Measurements from ENCODE around the gene FMNL2.

FMNL2 gene

GRCh38 chr2:152477347-152478092 is 142.5 kb downstream of the FMNL2 start:
- no peaks in the 10 kb centered on the region for H3K9me2 ChIP-seq (replicated peaks; ENCODE audit: insufficient read depth, low read length)
- H3K4me1 ChIP-seq (ENCODE audit: low read length), result no peaks in the 10 kb centered on the region
- no peaks in the 10 kb centered on the region for H3F3A ChIP-seq (ENCODE audit: insufficient read depth, low read length)
- H3K4me3 ChIP-seq (ENCODE audit: low read length), result no peak overlapping the region
- TF ChIP-seq EZH2 (optimal IDR thresholded peaks at IDR 0.05; ENCODE audit: low read depth, low read length) (no peak), CTCF (IDR thresholded peaks at IDR 0.05; ENCODE audit: low read length) (no peak), EZH2phosphoT487 (IDR thresholded peaks at IDR 0.05; ENCODE audit: low read length) (no peak)
- no peak overlapping the region for H3K9ac ChIP-seq (ENCODE audit: low read length)
- H3K36me3 ChIP-seq (replicated peaks; ENCODE audit: insufficient read depth, low read length), result no peaks in the 10 kb centered on the region
- H3K27me3 ChIP-seq (replicated peaks; ENCODE audit: insufficient read depth, low read length), result no peaks in the 10 kb centered on the region
- H3K79me2 ChIP-seq (ENCODE audit: low read length), result no peaks in the 10 kb centered on the region
- H4K20me1 ChIP-seq (ENCODE audit: insufficient read depth, low read length), result no peaks in the 10 kb centered on the region
- no peak overlapping the region for H3K27ac ChIP-seq (ENCODE audit: low read length)
- DNase-seq, result no peak
- no peak overlapping the region for H3K4me2 ChIP-seq (ENCODE audit: low read depth, low read length)
- no peak overlapping the region for H2AFZ ChIP-seq (ENCODE audit: low read length)
- H3K9me3 ChIP-seq (replicated peaks; ENCODE audit: insufficient read depth, low read length), result no peaks in the 10 kb centered on the region

GRCh38 chr2:152479282-152479681 is 144.3 kb downstream of the FMNL2 start:
- no peaks in the 10 kb centered on the region for H3K9me3 ChIP-seq (replicated peaks; ENCODE audit: insufficient read depth, low read length)
- DNase-seq, result no peak
- no peaks in the 10 kb centered on the region for H3K79me2 ChIP-seq (ENCODE audit: low read length)
- H3K9me2 ChIP-seq (replicated peaks; ENCODE audit: insufficient read depth, low read length), result no peaks in the 10 kb centered on the region
- H2AFZ ChIP-seq (ENCODE audit: low read length), result no peak overlapping the region
- no peaks in the 10 kb centered on the region for H3K27me3 ChIP-seq (replicated peaks; ENCODE audit: insufficient read depth, low read length)
- no peaks in the 10 kb centered on the region for H4K20me1 ChIP-seq (ENCODE audit: insufficient read depth, low read length)
- no peak overlapping the region for H3K9ac ChIP-seq (ENCODE audit: low read length)
- H3K36me3 ChIP-seq (replicated peaks; ENCODE audit: insufficient read depth, low read length), result no peaks in the 10 kb centered on the region
- H3K27ac ChIP-seq (ENCODE audit: low read length), result no peak overlapping the region
- no peak for TF ChIP-seq CTCF (IDR thresholded peaks at IDR 0.05; ENCODE audit: low read length)
- no peak for TF ChIP-seq EZH2 (optimal IDR thresholded peaks at IDR 0.05; ENCODE audit: low read depth, low read length)
- no peak for TF ChIP-seq EZH2phosphoT487 (IDR thresholded peaks at IDR 0.05; ENCODE audit: low read length)
- H3K4me3 ChIP-seq (ENCODE audit: low read length), result no peak overlapping the region
- no peaks in the 10 kb centered on the region for H3K4me1 ChIP-seq (ENCODE audit: low read length)
- H3K4me2 ChIP-seq (ENCODE audit: low read depth, low read length), result no peak overlapping the region
- no peaks in the 10 kb centered on the region for H3F3A ChIP-seq (ENCODE audit: insufficient read depth, low read length)

- Histone ChIP-seq H3F3A (ENCODE audit: insufficient read depth, low read length) (no peaks in the 10 kb centered on the region), H3K79me2 (ENCODE audit: low read length) (no peaks in the 10 kb centered on the region), H3K27me3 (replicated peaks; ENCODE audit: insufficient read depth, low read length) (no peaks in the 10 kb centered on the region), H3K9me2 (replicated peaks; ENCODE audit: insufficient read depth, low read length) (no peaks in the 10 kb centered on the region), H3K36me3 (replicated peaks; ENCODE audit: insufficient read depth, low read length) (no peaks in the 10 kb centered on the region), H3K27ac (ENCODE audit: low read length) (no peak overlapping the region), H3K9ac (ENCODE audit: low read length) (no peak overlapping the region), H3K4me1 (ENCODE audit: low read length) (no peaks in the 10 kb centered on the region), H2AFZ (ENCODE audit: low read length) (no peak overlapping the region), H3K9me3 (replicated peaks; ENCODE audit: insufficient read depth, low read length) (no peaks in the 10 kb centered on the region), H3K4me2 (ENCODE audit: low read depth, low read length) (no peak overlapping the region), H3K4me3 (ENCODE audit: low read length) (no peak overlapping the region), H4K20me1 (ENCODE audit: insufficient read depth, low read length) (no peaks in the 10 kb centered on the region)
- TF ChIP-seq EZH2phosphoT487 (IDR thresholded peaks at IDR 0.05; ENCODE audit: low read length), result no peak
- DNase-seq, result no peak
Measured at GRCh38 chr2:152480821-152481399, 145.9 kb downstream of the FMNL2 start.

Data from MM.1S (cell line).